Endothelial cell of coronary artery (primary cell): ENCODE measurements around the gene GTPBP1. TPM values are rescaled to one million over a fixed set of nuclear protein-coding genes. Genes with fewer than 3 reads are reported as not detected.

ENCODE experiments used
- total RNA-seq: library from RNA; depleted of rRNA; stranded (reverse); fragments of >200 nt; gene quantifications from 2 replicates; pipeline ENCODE4 v1.2.3, GENCODE V29; 2014

GTPBP1 gene
- total RNA-seq: 26.9 and 39.2 TPM in 2 replicates

GRCh38 chr22:38705235-38706100, at the start of gene GTPBP1:
Gene GTPBP1, plus strand, starts transcription at chr22:38705944. Its CDS starts 12 bp downstream, at chr22:38705956.

GRCh38 chr22:38656256-38657044, 49.3 kb upstream of the GTPBP1 start, which contains the start of the genes CBY1 and FAM227A:
Gene CBY1, plus strand, starts transcription at chr22:38656638. Its CDS starts 11,417 bp downstream, at chr22:38668055.
Gene FAM227A, minus strand, starts transcription at chr22:38656392. Its CDS starts 6,224 bp downstream, at chr22:38650168.

GRCh38 chr22:38681582-38682335, 24.0 kb upstream of the GTPBP1 start, which contains the start of gene TOMM22:
Gene TOMM22, plus strand, starts transcription at chr22:38681957. Its CDS starts 22 bp downstream, at chr22:38681979.

GRCh38 chr22:38700789-38701628, 4.7 kb upstream of the GTPBP1 start, which contains the start of gene JOSD1:
Gene JOSD1, minus strand, starts transcription at chr22:38700943. Its CDS starts 956 bp downstream, at chr22:38699987.

GRCh38 chr22:38755911-38756532, 50.3 kb downstream of the GTPBP1 start, which contains the start of gene SUN2:
Gene SUN2, minus strand, starts transcription at chr22:38755998. Its CDS starts 3,370 bp downstream, at chr22:38752628.

Other genes with a start within 250 kb of the GTPBP1 start
- gene KDELR3, start 237.8 kb upstream of the GTPBP1 start, total RNA-seq: 27.4 and 36.0 TPM in 2 replicates
- 325 and 547 TPM in 2 replicates for gene DDX17, start 199.6 kb upstream of the GTPBP1 start, total RNA-seq
- gene DMC1, start 135.8 kb upstream of the GTPBP1 start, total RNA-seq: 0.94 and 1.6 TPM in 2 replicates
- 0.72 and 2.1 TPM in 2 replicates for gene FAM227A, start 49.6 kb upstream of the GTPBP1 start, total RNA-seq
- 21.8 and 23.3 TPM in 2 replicates for gene CBY1, start 49.3 kb upstream of the GTPBP1 start, total RNA-seq
- 73.9 and 100 TPM in 2 replicates for gene TOMM22, start 24.0 kb upstream of the GTPBP1 start, total RNA-seq
- gene JOSD1, start 5.0 kb upstream of the GTPBP1 start, total RNA-seq: 56.3 and 61.4 TPM in 2 replicates
- 80.3 and 114 TPM in 2 replicates for gene SUN2, start 50.1 kb downstream of the GTPBP1 start, total RNA-seq
- gene DNAL4, start 88.2 kb downstream of the GTPBP1 start, total RNA-seq: 14.2 and 15.2 TPM in 2 replicates
- 0.18 and 0.47 TPM in 2 replicates for gene NPTXR, start 138.1 kb downstream of the GTPBP1 start, total RNA-seq
- 25.9 and 30.3 TPM in 2 replicates for gene CBX6, start 166.3 kb downstream of the GTPBP1 start, total RNA-seq